Upper lobe of right lung (tissue), 1 donor: ENCODE results near the gene ID2. TPM values are rescaled to one million over a fixed set of nuclear protein-coding genes. Genes with fewer than 3 reads are reported as not detected.

Source experiments
- ATAC-seq: fragments of 200-7000 bp; cut with Tn5 transposase; one replicate; pipeline ENCODE4 v1.9.1; 2020; ENCODE audit warnings: mild to moderate bottlenecking, moderate library complexity
- DNase-seq: peaks from one replicate; pipeline ENCODE4 v3.0.0-alpha.2; 2020
- H3K27ac ChIP-seq: fragments of 200-600 bp; one replicate; pipeline ENCODE4 v1.8.0; 2022
- H3K27me3 ChIP-seq: fragments of 200-600 bp; one replicate; pipeline ENCODE4 v1.8.0; 2022; ENCODE audit warnings: mild to moderate bottlenecking
- H3K36me3 ChIP-seq: fragments of 200-600 bp; one replicate; pipeline ENCODE4 v1.8.0; 2022
- H3K4me1 ChIP-seq: fragments of 200-600 bp; one replicate; pipeline ENCODE4 v1.8.0; 2022
- H3K4me3 ChIP-seq: fragments of 200-600 bp; one replicate; pipeline ENCODE4 v1.8.0; 2022; ENCODE audit warnings: mild to moderate bottlenecking
- H3K9me3 ChIP-seq: fragments of 200-600 bp; one replicate; pipeline ENCODE4 v1.8.0; 2022
- CTCF ChIP-seq: fragments of 200-600 bp; IDR thresholded peaks from one replicate; pipeline ENCODE4 v1.8.0; 2022; ENCODE audit warnings: antibody characterized with exemption
- intact Hi-C: fragments of 100-400 bp; cut with DNase I; formaldehyde crosslinking; loops from one replicate; pipeline ENCODE4 v1.11.0; 2022
- total RNA-seq: library from RNA; stranded (reverse); fragmentation: NEBNext Ultra II Directional; extraction: Animal tissue kit (Norgen Biotek cat#: 25700); gene quantifications from one replicate; pipeline ENCODE4 v1.2.1, GENCODE V29; 2021
- donor health status: DM: no; HTN: yes; CAD: no; lungs with severe emphysema.

Gene ID2
- total RNA-seq, 1 donor from 2014 or later: 99.5 TPM

DNA sequence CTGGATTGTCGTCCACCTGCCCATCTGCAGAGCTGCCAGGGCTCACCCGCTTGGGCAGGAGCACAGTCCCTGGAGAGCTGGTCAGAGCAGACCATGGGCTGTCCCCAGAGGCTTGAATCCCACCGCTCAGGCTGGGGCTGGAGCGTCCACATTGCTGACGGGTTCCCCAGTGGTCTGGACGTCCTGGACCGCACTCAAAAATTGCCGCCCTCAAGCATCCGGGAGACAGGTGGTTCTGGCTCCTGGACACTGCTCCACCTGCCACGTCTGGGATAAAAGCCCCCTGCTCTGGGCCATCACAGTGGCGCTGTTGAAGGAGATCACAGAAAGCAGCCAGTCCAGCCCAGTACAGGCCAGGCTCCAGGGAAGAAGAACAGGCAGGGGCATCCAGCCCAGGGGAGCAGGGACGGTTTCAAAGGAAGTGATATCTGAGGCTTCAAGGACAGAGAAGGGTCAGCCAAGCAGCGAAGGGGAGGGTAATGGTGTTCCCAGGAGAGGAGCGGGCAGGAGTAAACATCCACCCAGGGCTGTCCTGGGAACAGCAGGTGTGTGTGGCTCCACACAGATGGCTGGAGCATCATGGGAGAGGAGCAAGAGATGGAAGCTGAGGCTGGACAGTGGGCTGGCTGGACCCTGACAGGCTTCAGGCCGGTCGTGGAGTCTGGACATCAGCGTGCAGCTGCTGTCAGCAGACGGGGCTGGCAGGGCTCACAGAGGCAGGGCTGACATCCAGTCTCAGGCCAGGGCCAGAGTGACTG lies 21.9 kb upstream of the ID2 start:
- H3K4me3 ChIP-seq: no peak overlapping the region
- intact Hi-C loops: no loop called here
- no peak for TF ChIP-seq CTCF
- ATAC-seq (no peak), DNase-seq (peak; percentile 53)
- no peaks in the 10 kb centered on the region for H3K4me1 ChIP-seq
- H3K9me3 ChIP-seq: no peaks in the 10 kb centered on the region
- H3K36me3 ChIP-seq: no peaks in the 10 kb centered on the region
- H3K27me3 ChIP-seq: no peaks in the 10 kb centered on the region
- no peak overlapping the region for H3K27ac ChIP-seq

DNA sequence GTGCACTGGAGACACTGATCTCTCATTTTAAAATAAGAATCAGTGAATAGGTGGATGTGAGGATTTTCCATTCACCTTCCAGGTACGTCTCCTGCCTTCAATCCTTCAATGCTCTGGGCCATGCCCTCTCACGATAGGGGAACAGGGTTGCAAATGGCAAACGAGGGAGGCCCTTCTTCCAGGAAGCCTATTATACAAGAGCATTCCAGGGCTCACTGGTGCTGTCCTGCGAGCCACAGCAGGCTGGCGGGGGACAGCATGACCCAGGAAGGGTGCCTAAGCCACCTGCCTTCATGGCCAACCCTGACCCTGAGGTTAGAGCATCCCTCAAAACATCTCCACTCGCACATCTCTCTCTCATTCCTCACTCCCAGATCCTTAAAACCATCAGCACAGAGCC lies 20.6 kb upstream of the ID2 start:
- Histone ChIP-seq H3K27ac (no peak overlapping the region), H3K4me1 (no peaks in the 10 kb centered on the region), H3K36me3 (no peaks in the 10 kb centered on the region), H3K9me3 (no peaks in the 10 kb centered on the region), H3K27me3 (no peaks in the 10 kb centered on the region), H3K4me3 (no peak overlapping the region)
- TF ChIP-seq CTCF: no peak
- intact Hi-C loops: no loop called here
- no peak for ATAC-seq
- DNase-seq: peak; percentile 33

- no peak for TF ChIP-seq CTCF
- Histone ChIP-seq H3K27me3 (no peaks in the 10 kb centered on the region), H3K9me3 (no peaks in the 10 kb centered on the region), H3K27ac (no peak overlapping the region), H3K4me3 (no peak overlapping the region), H3K36me3 (no peaks in the 10 kb centered on the region), H3K4me1 (no peaks in the 10 kb centered on the region)
- ATAC-seq (no peak), DNase-seq (peak; percentile 43)
- intact Hi-C loops: no loop called here
Observed at GRCh38 chr2:8661736-8662135, 20.1 kb upstream of the ID2 start.

DNA sequence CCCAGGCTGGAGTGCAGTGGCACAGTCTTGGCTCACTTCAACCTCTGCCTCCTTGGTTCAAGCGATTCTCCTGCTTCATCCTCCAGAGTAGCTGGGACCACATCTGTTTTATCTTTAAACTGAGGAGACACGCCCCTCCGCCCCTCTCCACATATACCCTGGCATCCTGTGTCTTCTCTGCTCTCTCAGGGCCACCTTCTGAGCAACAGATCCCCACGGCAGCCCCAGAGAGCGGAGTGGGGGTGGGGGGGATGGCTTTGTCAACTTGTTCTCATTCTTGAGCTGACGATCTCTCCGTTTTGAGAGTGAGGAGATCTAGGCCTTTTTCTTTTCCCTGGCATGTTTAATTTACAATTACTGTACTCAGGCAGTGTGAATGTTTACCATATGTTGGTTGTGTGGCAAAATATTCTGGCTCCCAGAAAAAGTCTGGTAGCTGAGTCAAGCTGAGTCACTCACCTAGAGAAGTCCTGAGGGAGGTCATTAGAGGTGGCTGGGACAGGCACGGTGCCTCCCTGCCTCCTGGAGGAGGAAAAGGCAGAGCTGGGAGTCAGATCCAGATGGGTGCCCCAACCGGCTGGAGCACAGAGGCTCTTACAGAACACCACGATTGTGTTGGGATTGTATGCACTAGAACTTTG lies 19.5 kb upstream of the ID2 start:
- TF ChIP-seq CTCF: no peak
- Histone ChIP-seq H3K27me3 (no peaks in the 10 kb centered on the region), H3K9me3 (no peaks in the 10 kb centered on the region), H3K4me3 (no peak overlapping the region), H3K4me1 (no peaks in the 10 kb centered on the region), H3K27ac (no peak overlapping the region), H3K36me3 (no peaks in the 10 kb centered on the region)
- ATAC-seq: peak; percentile 9
- intact Hi-C loops: no loop called here
- DNase-seq: peak; percentile 42

- ATAC-seq (no peak), DNase-seq (peak; percentile 55)
- no peak overlapping the region for H3K27ac ChIP-seq
- H3K4me3 ChIP-seq: no peak overlapping the region
- intact Hi-C loops: no loop called here
- no peaks in the 10 kb centered on the region for H3K27me3 ChIP-seq
- no peaks in the 10 kb centered on the region for H3K4me1 ChIP-seq
- TF ChIP-seq CTCF: no peak
- no peaks in the 10 kb centered on the region for H3K9me3 ChIP-seq
- no peaks in the 10 kb centered on the region for H3K36me3 ChIP-seq
Observed at GRCh38 chr2:8663997-8664396, 17.9 kb upstream of the ID2 start.
